Anterior cingulate cortex (tissue), 58 donors: ENCODE measurements around the gene DXO.
"Not testable (repeated sequence)": the region's sequence is repeated elsewhere in the genome, so short reads cannot be mapped to it uniquely, and the experiment has no call there.

Source experiments
- DNase-seq, 58 donors: peaks; one replicate each; lab custom pipeline; 2025; lab: John Stamatoyannopoulos, UW

Gene DXO

GRCh38 chr6:31932137-31932536, 39.8 kb downstream of the DXO start:
- DNase-seq: not testable (repeated sequence)

- DNase-seq: no peak
Measured at GRCh38 chr6:31930962-31931361, 41.0 kb downstream of the DXO start.

GRCh38 chr6:31928672-31928939, 43.3 kb downstream of the DXO start:
- DNase-seq: no peak

- no peak for DNase-seq
Measured at GRCh38 chr6:31927863-31928671, 43.9 kb downstream of the DXO start.

GRCh38 chr6:31927242-31927862, 44.6 kb downstream of the DXO start, which contains the start of gene C2:
Gene C2, plus strand, starts transcription at chr6:31927717. Its CDS starts 36 bp downstream, at chr6:31927753.
- peak in 4 of 58 donors; percentile 1 to 8 (median 4) for DNase-seq

GRCh38 chr6:31922942-31923341, 49.0 kb downstream of the DXO start:
- no peak for DNase-seq

- DNase-seq: no peak
Measured at GRCh38 chr6:31920811-31921210, 51.1 kb downstream of the DXO start.
